ENCODE measurements around the gene TLL1.

Gene TLL1

DNA sequence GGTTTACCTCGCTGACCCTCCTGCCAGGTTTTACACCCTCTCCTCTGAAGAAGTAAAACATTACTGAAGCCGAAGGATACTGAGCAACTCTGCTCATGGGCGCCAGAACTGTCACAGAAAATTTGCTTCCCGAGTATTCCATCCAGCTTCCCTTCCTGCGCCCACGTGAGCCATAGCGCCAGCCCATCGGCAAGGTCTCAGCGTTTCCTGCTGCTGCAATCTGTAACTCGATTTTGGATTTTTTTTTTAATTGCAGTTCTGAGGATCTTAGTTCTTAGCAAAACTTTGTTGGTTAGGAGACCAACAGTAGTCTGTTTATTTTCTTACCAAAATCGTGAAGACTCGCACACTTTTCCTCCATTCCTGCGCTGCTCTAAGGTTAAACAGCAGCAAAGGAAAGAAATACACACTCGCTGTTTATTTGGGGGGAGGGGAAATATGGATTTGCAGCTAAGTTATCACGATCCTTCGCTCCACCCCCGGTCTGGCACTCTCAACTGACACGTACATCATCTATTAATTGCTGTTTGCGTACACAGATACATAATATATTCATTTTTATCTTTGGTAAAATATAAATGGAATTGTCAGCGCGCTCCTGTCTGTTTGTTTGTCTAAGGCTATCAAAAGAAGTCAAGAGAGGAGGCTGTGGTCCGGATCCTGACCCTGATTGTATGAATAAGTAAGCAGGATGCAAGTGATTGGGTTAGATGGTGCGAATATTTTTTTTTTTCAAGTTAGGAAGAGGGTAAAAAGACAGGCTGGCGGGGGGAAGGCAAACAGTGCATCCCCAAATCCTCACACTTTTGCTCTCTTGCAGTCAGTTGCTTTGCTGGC lies at the start of gene TLL1:
TSS of gene TLL1 (plus strand) at position 777 of the 837 bp plus-strand sequence. CDS start 668 bp downstream, outside the sequence.
- DNase-seq = no peak

DNA sequence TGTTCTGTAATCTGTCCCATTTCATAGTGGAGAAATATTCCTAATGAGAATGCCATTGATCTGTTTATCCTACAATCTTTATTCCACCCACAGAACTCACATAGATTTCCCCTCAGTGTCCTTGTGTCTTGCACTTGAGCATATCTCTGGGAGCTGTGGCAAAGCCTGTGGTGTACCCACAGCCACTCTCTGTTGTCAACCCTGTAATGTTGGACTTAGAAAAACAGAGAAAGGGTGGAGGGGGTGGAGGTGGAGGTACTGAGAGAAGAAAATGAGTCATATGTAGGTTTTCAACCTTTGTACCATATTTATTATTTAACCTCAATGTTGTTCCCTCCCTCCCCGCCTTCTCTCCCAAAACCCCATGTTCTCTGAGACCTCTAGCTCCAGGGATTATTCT lies 46.9 kb upstream of the TLL1 start:
- no peak for DNase-seq

DNA sequence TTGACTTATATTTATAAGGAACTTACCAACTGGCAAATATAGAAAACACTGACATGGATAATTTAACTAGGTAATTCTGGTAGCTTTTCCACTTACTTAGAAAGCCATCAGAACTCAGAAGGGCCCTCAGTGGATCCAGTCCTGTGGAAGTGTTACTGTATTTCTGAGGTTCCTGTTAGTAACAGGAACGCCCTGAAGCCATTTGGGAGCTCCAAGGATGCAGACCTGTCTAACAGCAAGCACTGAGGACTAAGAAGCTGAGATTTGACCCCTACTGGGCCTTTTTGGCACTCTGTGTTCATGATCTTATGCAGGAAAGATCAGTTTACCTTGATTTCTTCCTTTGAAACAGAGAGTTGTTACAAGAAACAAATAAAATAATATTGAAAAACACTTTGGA lies 46.0 kb upstream of the TLL1 start:
- no peak for DNase-seq

- no peak for DNase-seq
Observed at GRCh38 chr4:165828928-165829327, 44.1 kb upstream of the TLL1 start.

DNA sequence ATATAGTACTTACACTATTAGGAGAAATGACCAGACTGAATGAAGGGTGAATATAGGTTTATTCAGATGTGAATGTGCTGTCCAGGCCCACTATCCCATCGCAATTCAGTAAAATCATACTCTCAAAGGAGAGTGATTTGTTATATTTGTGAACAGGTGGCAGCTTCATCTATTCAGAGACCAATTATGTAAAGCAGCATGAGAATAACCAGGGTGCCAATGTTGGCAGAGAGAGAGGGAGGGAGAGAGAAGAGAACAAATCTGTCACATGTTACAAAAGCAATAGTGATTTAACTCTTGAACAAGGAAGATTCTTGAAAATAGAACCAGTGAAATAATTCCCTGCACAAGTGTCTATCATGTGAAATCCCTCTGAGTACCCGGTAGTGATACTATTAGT lies 38.9 kb upstream of the TLL1 start:
- DNase-seq = no peak

DNA sequence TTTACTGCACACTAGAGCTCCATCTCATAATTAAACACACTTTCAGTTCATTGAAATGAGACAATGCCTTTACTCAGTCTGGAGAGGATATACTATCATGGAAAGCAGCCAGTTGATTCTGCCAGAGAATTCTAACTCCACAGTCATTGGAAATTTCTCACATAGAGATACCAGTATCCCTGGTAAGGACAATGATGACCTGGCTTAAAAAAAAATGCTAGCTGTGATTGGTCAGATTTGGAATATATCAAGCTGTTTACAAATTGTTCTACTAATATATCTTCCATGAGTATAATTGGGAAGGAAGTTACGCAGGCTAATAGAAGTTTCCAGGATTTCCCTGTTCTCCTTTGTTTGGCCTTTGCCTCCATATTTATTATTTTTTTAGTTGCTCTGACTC lies 34.5 kb upstream of the TLL1 start:
- DNase-seq = no peak

DNA sequence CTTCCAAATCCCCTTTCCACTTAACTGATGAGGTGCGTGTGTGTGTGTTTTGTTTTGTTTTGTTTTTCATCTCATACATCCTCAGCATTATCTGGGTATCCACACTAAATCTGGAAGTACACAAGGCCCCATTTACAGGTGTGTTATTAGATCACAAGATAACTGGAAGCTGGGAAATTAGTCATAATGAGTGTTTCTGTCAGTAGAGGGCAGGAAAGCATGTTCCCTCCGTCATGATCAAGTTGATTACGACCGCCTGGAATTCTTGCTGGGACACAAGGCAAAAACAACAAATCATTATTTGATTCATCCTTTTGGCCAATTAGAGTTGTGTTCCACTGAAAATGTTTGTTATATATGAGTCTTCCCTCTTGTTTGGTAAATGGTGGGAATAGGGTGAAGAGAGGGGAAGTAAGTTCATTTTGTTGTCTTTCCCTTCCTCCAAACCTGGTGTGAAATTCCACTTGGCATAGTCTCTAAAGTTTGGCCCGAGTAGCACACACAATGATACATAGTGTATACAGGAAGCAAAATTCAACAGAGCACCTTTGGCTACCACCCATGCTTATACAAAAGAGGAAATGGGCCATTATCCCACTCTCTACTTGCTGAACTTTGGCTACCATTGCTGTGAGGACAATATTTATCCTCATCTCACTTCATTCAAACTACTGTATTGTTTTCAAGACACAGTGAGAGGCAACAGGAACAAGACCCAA lies 33.3 kb upstream of the TLL1 start:
- no peak for DNase-seq

DNA sequence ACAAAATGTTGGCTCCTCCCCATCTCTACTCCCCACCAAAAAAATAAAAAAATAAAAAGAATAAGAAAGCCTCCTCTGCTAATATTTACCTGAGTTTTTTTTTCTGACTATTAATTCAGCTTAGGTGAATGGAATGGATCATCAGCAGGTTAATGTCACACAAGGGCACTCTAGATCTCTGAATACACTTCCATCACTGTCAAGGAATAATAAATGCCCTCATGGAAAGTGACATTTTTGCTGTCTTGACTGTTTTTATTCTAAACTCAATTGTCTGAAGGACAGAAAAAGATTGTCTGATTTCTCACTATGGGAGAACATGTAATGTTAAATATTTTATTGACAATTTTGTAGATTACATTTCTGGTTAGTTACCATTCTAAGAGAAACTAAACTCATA lies 30.4 kb upstream of the TLL1 start:
- no peak for DNase-seq

DNA sequence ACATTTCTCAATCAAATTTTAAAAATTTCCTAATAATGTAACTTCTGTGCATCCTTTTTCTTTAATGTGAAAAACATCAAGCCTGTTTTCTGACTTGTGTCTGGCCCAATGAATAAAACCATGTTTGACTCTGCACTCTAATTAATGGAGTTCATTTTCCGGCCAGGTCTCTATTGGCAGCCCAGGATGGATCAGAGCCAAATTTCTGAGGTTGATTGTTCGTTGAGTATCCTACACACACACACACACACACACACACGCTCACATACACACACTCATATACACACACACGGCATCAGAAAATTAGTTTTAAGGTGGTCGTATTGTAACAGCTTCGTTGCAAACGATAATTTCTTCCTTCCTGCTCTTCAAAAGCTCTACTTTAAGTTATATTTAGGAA lies 28.9 kb upstream of the TLL1 start:
- DNase-seq = no peak

GRCh38 chr4:165851256-165851655 lies 21.8 kb upstream of the TLL1 start:
- DNase-seq = no peak

GRCh38 chr4:165855191-165855590 lies 17.8 kb upstream of the TLL1 start:
- DNase-seq = no peak

DNA sequence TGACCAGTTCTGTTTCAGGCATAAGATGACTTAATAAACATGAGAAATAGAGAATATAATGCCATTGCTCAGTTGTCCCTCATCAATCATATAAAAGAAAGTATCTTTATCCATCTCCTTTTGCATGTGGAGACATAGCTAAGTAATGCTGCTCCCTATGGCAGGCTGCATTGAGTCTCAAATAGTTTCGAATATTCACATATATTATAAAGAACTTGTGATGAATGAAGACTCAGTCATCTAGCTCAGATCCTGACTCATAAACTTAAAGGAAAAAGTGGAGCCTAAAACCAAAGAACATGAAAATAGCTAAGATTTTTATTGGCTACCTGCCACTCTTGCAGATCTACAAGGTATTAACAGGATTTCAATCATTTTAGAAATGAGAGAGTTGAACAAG lies 11.7 kb upstream of the TLL1 start:
- DNase-seq = no peak

DNA sequence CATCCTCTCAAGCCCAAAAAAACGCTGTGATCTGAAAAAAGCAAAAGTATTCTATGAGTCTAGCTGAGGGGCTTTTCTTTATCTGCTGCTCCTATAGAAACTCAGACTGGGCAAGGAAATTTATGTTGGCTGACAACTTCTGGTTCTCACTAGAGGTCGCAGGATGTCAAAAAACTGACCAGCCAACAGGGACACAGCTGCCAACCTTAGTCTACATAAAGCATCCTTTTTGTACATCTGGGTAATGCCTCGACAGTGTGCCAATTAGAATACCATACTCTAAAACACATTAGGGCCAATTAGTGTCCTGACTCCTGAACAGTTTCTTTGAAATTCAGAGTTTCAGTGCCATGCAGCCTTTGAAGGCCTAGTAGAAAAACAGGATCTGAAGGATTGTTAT lies 8.8 kb upstream of the TLL1 start:
- DNase-seq = no peak

DNA sequence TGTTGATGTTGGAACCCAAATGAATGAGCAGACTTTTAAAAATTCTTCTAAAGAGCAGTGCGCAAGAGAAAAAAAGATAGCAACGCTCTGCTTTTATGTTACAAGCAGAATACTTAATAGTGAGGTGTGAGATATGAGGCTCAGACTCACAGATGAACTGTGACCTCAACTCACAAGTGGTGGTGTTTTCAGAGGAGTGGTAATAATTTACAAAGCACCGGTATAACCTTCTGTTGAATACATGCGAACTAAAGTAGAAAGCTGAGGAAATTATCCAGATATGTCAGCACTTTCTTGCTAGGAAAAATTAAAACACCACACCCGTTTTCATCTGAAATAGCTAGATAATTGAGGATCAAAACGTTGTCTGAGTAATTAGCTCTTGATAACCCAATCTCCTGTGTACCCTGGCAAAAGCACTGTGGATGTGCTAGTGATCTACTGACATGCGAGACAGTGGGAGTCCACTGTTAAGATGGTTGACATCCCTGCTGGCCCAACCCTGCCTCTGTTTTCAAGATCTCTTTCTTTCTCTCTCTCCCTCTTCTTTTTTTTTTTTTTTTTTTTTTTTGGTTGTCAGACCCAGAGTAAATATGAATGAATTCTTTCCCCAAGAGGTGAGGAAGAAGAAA lies 6.9 kb upstream of the TLL1 start:
- no peak for DNase-seq

- DNase-seq = no peak
Observed at GRCh38 chr4:165867961-165868360, 5.1 kb upstream of the TLL1 start.

- DNase-seq = no peak
Observed at GRCh38 chr4:165873298-165874071, 448 bp downstream of the TLL1 start.

DNA sequence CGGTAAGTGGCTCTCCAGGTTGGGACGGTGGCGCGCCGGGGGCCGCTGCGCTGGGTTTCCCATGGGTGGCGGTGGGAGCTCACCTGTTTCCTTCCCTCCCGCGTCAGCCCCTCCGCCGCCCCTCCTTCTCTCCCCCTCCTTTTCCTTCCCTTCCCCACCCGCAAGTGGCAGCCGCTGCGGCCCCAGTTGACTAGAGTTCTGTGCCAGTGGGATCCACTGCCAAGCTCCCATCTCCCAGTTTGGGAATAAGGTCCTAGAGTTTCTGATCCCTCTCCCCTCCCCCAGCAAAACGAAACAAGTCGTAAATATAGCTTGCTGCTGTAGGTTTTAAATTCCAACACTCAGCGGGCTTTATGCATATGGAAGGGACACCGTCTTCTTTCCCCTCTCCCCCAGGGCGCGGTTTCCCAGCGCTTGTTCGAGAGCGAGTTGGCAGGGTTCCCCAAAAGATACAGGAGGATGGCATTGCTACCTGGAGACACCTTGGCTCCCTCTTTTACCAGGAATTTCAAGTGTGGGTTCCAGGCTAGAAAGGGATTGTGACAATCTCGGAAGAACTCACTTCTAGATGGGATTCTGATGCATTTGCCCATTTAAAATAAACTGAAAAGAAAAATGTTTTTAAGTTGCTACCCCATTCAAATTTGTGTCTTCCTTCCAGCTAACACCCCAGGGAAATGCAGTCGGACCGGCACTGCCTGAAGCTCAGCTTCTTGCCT lies 1.2 kb downstream of the TLL1 start:
- DNase-seq = no peak

GRCh38 chr4:165874791-165875371 lies 1.8 kb downstream of the TLL1 start:
- DNase-seq = no peak

GRCh38 chr4:165875446-165875845 lies 2.4 kb downstream of the TLL1 start:
- no peak for DNase-seq

- no peak for DNase-seq
Observed at GRCh38 chr4:165877286-165877685, 4.2 kb downstream of the TLL1 start.

DNA sequence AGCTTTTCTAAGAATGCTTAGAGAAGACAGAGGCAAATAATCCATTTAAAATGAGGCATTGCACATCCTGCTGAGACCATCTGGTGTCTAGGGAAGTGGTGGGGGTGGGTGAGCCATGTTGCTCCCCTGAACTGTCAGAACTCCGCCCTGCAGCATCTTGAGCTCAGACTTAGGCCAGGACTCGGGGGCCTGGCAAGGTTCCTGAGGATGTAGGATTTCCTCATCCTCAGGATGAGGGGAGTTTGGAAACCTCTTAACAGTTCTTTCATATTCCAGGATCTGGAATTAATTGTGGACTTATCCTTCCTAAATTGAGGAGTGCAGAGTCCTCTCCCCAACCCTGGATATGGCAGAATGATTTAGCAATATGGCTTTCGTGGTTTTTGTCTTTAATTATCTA lies 6.6 kb downstream of the TLL1 start:
- DNase-seq = no peak

DNA sequence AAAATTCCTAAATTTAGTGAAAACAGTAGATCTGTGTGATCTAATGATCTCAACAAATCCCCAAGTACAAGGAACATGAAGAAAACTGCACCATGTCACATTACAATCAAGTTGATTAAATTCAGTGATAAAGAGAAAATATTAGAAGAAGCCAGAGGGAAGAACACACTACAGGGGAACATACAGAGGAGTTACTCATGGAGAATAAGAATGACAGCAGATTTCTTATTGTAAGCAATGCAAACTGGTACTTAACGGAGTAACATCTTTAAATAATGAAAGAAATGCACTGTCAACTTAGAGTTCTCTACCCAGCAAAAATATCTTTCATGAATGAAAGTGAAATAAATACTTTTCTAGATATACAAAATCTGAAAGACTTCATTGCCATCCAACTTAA lies 21.1 kb downstream of the TLL1 start:
- DNase-seq = no peak
